GM12801 (cell line): ENCODE measurements around the gene PHF2.

Source experiments
- TF ChIP-seq, protein P1 (sequence below): IDR thresholded peaks from one replicate; pipeline ENCODE4 v1.5.1; 2011; ENCODE audit warnings: control low read depth; ENCODE audit not compliant: insufficient read length; ENCODE audit errors: extremely low read depth

The PHF2 gene

DNA sequence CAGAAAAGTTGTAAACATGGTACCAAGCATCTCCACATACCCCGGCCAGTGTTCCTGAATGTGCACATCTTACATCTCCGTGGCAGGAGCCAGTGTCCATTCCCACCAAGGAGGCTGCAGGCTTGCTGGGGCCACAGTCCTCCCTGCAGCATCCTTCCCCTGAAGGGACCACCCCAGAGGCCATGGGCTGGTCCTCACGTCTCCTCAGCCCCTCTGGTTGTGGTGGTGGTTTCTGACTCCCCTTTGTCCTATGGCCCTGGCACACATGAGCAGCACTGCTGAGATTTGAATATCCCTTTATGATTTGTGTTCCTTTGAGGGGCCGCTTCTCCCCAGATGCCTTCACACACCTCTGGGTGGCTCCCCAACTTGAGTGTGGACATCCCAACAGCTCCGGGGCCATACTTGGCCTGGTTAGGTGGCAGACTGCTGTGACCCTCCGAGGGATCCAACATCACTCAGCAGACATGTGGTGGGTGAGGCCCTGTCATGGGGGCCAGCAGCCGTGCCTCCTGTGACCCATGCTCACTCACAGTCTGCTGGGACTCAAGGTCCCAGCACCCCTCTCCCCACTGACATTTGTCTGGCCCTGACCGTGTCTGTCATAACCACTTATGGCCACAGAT, 14.3 kb downstream of the PHF2 start:
- TF ChIP-seq, protein P1, sequence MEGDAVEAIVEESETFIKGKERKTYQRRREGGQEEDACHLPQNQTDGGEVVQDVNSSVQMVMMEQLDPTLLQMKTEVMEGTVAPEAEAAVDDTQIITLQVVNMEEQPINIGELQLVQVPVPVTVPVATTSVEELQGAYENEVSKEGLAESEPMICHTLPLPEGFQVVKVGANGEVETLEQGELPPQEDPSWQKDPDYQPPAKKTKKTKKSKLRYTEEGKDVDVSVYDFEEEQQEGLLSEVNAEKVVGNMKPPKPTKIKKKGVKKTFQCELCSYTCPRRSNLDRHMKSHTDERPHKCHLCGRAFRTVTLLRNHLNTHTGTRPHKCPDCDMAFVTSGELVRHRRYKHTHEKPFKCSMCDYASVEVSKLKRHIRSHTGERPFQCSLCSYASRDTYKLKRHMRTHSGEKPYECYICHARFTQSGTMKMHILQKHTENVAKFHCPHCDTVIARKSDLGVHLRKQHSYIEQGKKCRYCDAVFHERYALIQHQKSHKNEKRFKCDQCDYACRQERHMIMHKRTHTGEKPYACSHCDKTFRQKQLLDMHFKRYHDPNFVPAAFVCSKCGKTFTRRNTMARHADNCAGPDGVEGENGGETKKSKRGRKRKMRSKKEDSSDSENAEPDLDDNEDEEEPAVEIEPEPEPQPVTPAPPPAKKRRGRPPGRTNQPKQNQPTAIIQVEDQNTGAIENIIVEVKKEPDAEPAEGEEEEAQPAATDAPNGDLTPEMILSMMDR = no peak

DNA sequence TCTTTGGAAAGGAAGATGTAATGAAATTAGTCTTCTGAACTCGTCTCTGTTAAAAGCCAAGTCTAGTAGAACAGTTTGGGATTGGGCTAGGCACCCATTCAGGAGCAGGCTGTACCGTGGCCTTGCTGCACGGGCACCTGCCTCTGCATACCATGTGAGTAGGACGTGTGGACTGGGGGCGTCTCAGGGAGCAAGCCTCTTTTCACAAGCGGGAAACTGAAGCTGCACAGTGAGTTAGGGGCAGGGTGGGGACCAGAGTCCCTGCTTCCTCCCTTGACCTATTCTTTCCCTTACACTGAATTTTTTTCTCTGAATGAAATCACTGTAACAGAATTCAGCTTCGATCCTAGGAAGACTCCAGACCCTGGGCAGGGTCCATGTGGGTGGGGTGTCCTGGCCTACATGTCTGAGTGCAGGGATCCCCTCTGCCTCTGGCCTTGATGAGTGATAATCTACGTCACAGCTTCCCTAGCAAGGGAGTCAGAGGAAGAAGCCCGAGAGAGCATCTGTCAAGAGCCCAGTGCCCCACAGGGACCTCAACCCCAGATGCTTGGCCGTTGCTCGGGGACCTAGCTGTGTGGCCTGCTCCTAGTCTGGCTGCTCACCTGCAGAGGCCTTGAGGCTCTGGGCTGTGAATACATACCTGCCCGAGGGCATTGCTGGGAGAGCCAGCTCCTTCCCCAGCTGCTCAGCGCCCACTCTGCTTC, 15.1 kb downstream of the PHF2 start:
- TF ChIP-seq, protein P1 = no peak

DNA sequence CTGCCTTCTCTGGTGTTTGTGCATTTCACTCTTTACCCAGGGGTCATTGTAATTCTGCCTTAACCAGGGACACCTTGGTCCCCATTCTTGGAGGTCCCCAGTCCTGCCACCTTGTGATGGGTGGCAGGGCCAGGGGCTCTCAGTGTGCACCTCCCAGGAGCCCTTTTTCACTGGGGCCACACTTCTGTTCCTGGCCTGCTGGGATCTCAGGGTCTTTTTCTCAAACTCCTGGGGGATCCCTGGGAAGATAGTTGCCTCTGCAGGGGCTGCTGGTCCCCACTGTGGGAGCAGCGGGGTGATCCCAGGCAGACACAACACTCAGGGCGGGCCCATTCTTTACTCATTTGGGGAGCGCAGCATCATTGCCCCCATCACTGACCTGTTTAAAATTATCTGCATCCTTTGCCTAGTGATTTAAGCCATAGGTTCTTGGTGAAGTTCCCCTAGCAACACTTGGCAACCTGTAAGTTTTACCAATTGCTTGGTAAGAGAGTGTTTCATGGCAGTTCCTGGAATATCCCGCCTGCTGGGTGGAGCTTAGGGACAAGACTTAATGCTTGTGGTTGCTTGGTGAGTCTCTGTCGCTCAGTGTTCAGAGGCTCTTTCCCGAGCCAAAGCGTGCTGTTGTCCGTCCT, 15.7 kb downstream of the PHF2 start:
- TF ChIP-seq, protein P1 = no peak

DNA sequence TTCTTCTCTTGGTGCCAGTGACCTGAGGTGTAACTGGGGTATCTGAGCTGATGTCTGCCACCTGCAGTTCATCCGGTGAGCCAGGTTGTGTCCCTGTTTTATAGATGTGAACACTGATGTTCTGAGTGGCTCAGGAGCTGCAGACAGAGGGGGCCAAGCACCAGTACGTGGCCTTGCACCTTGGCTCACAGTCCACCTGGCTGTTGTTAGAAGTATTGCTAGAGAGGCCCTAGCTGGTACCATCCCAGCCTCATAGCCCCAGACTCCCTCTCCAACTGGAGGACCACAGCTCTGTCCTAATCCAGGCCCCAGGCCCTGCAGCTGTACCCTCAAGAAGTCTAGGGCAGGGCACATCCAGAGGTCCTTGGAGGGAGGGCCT, 16.2 kb downstream of the PHF2 start:
- TF ChIP-seq, protein P1 = no peak

DNA sequence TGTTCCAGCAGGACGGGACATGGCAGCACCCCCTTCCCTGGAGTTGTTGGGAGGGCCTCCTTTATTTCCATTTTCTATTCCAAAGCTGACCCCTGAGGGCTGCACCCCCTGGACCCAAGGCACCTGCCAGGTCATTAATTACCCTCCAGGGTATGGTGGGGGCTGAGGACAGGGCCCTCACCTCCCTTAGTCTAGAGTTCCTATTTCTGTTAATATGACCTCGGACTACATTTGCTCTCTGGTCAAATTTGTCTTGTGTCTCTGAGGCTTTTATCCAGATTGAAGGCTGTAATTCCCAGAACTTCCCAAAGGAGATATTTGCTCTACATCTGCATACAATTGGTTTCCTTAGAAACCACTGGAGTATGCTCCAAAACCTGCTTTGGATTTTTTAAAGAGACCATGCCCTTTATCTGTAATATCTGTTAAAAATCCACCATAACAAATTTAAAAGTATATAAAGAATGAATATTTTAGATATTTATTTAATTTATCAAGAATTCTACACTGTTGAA, 16.8 kb downstream of the PHF2 start:
- TF ChIP-seq, protein P1 = no peak

DNA sequence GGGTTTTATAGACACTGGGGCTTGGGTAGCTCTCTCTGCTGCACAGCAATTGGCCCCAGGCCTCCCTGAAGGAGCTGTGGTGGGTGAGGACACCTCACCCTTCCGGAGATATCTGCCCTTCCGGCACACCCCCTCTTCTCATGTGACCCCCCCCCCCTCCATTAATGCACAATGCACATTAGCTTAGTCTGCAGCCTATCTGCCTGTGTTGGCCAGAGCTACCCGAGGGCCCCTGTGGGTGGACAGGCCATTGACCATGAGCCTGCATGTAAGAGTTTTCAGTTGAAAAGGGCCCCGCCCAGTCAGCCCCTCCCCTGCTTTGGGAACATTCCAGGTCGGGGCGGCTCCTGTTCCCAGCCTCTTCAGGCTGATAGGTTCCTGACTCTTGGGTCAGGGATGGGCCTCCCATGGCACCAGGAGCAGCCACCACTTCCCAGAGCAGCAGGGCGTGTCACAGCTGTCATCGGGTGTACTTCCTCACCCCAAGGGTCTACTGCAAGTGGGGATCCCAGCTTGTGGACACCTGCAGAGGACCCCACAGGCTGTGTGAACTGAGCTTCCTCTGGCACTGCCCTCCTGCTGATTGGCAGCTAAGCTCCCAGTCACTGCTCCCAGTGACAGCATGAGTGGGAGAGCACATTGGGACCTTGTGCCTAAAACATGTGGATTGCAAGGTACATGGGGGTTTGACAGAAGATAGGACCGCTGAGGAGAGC, 17.8 kb downstream of the PHF2 start:
- TF ChIP-seq, protein P1 = no peak

DNA sequence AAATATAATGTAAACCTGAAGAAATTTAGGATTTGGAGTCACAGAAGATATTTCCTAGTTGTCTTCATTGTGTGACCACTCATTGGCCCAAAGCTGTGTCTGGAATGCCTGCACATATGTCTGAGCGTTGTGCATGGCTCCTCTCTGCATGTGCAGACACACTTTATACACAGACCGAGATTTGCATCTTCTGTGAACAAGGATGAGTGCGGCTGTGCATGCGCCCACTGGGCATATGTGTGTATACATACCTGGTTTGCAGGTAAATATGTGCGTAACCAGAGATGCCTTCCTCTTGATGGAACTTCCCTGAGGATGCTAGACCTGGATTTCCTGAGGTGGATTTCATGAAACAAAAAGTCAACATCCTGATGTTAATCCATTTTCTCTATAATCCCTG, 19.1 kb downstream of the PHF2 start:
- TF ChIP-seq, protein P1 = no peak
